NCI-H187 (cell line): ENCODE results near the gene NEIL3.
"Not testable (repeated sequence)": the region's sequence is repeated elsewhere in the genome, so short reads cannot be mapped to it uniquely, and the experiment has no call there.

Experiments used
- DNase-seq, 2 experiments: peaks; one replicate each; lab custom pipeline; 2025; lab: John Stamatoyannopoulos, UW

The NEIL3 gene

GRCh38 chr4:177302371-177303100, 7.1 kb upstream of the NEIL3 start:
- no peak for DNase-seq

DNA sequence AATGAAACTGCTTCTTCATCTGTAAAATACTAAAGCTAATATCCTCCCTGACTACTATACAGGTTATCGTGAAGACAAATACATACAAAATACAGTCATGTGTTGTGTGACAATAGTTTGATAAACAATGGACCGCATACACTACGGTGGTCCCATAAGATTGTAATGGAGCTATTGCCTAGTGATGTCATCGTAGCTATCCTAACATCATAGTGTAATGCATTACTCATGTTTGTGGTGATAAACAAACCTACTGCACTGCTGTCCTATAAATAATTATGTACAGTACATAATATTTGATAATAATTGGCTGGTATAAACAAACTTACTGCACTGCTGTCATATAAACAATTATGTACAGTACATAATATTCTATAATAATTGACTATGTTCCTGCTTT, 5.6 kb upstream of the NEIL3 start:
- no peak for DNase-seq

- not testable (repeated sequence) for DNase-seq
These were observed 4.8 kb upstream of the NEIL3 start for GRCh38 chr4:177304864-177305263.

DNA sequence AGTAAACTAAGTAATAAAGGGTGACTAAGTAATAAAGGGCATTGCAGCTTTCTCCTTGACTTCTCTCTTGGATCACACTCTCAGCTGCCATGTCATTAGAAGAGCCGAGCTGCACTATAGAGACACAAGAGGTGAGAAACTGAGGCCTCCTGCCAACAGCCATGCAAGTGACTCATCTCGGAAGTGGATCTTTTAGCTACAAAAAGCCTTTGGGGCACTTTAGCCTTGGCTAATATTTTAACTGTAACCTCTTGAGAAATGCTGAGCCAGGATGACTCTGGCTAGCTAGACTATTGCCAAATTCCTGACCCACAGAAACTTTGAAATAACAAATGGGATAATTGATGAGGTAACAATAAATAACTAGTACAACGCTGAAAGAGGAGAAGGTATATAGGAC, 1.5 kb upstream of the NEIL3 start:
- DNase-seq, result no peak

DNA sequence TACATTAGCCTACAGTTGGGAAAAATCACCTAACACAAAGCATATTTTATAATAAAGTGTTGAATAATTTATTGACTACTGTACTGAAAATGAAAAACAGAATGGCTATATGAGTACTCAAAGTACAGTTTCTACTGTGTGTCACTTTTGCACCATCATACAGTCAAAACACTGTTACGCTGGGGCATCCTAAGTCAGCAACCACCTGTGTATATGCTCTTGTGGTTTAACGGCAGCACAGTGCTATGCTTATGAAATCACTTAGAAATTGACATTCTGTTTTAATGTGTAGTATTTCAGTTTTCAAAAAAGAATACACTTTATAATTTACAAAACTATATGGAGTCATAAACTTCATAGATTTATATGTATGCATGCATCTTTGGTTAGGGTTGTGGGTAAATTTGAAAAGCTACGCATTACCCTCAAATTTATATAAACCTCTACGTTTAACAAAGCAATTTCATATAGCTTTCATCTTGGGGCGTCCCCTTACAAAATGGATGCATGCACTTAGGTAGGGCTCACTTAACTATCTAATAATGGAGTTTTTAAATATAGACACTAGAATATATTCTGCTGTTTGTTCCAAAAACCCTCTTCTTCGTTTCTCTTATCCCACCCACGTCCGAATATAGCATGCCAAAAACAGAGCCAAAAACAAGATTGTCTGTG, 690 bp upstream of the NEIL3 start:
- no peak for DNase-seq

DNA sequence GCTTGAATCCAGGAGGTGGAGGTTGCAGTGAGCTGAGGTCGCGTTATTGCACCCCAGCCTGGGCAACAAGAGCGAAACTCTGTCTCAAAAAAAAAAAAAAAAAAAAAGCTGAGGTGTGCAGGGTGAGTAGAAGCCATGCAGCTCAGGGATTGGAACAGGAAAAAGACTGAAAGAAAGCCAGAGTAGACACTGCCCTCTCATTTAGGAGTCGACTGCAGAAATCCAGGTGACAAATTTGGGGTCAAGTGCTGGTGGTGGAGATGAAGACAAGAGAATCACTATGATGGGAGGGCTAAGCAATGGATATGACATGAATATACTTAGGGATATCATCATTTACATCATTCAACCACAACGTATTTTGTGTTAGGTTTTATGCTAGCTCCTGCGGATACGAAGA, 1.9 kb downstream of the NEIL3 start:
- DNase-seq, result no peak

GRCh38 chr4:177313263-177313662, 3.6 kb downstream of the NEIL3 start:
- no peak for DNase-seq

DNA sequence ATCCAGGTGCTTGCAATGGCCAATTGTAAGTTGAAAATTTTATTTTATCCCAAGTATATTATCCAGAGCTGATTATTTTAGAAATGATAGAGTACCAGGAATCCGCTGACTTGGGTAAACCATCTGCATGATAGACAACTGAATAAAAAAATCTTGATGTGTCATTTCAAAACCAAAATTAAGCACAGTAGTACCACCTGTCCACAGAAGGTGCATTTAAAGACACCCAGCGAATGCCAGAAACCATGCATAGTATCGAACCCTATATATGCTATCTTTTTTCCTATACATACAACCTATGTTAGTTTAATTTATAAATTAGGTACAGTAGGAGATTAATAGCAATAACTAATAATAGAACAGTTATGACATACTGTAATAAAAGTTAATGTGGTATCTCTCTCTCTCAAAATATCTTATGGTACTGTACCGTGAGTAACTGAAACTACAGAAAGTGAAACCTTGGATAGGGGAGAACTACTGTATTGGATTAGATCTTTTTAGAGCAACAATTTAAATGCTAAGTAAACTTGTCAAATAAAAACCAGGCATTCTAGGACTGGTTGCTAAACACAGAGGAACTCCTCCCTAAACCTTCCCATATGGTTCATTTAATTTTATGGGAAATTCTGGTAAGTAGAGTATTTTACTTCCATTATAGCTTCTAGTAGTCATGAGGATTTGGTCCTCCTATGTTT, 6.2 kb downstream of the NEIL3 start:
- DNase-seq, result no peak

- DNase-seq, result no peak
These were observed 11.0 kb downstream of the NEIL3 start for GRCh38 chr4:177320721-177321120.

DNA sequence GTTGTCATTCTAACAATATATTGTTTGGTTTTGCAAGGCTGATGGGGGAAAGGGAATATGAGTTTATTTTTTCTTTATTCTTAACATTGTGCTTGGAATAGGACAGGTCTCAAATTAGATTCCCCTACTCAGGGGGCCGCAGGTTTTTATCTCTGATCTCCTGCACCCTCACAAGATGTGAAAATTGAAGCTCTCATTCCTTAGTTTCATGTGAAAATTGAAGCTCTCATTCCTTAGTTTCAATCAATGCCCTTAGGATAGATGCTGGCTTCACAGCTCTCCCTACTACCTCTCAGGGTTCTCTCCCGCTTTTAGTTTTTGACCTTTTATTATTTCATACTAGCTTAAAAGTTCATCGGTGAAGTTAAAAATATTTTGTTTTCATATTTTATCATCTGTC, 12.0 kb downstream of the NEIL3 start:
- no peak for DNase-seq

DNA sequence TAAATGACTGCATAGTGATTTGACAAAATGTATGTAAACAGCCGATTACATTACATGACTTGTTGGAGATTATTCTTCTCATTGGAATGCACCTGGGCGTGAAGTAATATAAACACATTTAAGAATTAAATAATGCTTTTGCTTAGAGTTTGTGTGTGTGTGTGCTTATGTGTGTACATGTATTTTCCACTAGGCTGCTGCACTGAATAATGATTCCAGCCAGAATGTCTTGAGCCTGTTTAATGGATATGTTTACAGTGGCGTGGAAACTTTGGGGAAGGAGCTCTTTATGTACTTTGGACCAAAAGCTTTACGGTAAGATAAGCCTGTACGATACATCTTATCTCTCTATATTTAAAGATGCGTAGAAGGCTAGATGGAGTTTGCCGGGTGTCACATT, 12.6 kb downstream of the NEIL3 start:
- DNase-seq, result no peak

DNA sequence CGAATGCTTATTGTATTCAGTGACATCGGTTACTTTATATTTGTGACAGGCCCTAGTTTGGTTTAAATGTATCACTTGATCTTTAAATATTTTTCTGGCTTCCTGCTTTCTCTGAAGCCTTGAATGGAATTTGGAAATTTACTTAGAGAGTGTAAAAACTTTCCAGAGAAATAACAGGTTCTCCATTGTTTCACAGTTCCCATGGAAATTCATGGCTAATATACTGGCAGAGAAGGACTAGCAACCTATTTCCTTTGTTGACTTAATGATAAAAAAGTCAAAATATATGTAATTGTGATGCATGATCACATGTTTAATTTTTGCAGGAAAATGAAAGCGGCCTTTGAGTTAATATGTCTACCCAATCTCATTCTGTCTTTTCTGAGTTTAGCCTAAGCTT, 13.2 kb downstream of the NEIL3 start:
- no peak for DNase-seq

DNA sequence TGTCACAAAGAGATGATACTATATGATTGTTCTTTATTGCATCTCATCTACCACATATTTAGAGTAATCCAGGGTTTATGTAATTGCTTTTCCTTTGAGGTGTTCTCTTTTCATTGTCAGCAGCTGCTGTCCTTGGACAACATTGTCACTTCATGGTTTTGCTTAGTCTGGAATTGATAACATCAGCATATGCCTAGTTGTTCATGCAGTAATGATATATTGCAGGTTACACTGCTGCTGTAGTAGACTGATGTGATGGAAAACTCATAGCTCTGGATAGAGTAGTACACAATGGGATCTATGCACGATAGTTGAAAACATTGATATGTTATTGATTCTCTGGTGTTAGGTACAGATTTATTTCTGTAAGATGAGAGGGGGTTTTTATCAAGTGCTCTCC, 13.7 kb downstream of the NEIL3 start:
- DNase-seq, result no peak

DNA sequence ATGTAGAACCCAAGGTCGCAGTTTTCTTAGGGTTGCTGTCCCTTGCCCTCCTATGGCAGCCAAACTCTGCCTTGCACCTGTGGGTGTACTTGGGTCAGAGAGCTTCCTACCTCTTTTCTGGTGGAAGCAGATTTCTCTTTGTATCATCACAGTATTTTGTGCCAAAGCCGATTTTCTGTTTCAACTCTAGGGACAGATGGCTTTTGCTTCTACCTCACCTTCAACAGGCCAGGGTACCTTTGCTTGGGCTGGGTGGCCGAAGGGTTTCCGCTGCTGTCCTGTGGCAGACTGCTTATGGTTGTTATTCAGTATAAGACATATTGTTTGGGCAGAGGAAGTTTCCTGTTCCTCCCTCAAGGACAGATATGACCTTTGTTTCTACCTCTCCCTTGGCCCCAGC, 22.4 kb downstream of the NEIL3 start:
- DNase-seq, result no peak

DNA sequence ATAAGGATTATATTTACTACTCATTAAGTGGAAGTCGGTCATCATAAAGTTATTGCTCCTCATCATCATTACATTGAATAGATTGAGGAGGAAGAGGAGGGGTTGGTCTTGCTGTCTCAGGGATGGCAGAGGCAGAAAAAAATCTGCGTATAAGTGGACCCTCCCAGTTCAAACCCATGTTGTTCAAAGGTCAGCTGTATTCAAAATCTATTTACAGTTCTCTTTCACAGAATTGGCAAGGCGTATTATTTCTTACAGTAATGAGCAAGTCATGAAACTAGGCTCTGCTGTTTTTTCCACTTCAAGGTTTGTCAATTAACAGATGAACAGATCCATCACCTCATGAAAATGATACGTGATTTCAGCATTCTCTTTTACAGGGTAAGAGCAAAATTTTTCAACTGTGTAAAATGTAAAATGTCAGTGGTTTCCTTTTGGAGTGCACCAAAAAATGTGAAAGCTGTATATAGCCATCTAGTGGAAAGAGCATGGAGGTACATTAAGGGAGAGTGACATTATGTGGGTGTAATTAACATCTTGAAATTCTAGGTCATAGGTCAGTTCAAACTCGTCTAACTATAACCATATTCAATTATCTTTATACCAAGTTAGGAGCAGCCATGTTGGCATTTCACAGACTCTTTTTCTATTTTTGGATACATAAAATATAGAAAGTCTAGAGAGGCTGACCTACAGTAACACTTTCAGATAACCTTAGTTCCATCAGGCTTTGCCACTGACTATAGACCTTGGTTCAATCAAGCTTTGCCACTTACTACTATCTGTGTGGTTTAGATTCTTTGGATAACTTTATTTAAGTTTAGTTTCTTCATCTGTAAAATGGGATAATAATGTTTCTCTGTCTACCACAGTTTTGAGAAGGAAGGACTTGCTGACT, 30.1 kb downstream of the NEIL3 start:
- DNase-seq, result no peak

DNA sequence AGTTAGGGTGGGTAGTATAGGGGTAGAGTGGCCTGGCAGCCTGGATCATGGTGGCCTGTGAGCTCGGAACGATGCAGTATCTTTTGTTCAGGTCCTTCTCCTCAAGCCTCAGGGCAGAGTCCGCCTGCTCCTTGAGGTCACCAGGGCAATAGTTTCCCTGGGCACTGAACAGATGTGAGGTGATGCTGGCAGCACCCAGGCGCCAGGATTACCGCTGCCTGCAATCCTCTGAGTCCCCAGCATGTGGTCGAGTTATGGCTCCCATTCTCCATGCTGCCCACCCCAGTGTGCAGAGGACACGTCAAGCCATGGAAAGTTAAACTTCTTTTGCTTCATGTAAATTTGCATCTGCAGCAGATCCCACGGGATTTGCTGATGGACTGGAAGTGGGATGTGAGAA, 38.7 kb downstream of the NEIL3 start:
- no peak for DNase-seq

DNA sequence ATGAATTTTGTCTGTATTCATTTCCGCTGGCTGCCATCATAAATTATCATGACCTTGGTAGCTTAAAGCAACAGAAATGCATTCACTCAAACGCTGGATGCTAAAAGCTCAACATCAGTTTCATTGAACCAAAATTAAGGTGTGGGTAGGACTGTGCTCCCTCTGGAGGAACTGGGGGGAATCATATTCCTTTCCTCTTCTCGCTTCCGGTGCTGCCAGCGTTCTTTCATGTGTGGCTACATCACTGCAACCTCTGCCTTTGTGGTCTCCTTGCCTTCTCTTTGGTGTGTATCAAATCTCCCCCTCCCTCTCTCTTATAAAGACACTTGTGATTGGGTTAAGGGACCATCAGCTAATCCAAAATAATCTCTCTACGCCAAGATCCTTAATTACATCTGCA, 39.5 kb downstream of the NEIL3 start:
- DNase-seq, result no peak

- DNase-seq, result no peak
These were observed 42.1 kb downstream of the NEIL3 start for GRCh38 chr4:177351622-177352244.

DNA sequence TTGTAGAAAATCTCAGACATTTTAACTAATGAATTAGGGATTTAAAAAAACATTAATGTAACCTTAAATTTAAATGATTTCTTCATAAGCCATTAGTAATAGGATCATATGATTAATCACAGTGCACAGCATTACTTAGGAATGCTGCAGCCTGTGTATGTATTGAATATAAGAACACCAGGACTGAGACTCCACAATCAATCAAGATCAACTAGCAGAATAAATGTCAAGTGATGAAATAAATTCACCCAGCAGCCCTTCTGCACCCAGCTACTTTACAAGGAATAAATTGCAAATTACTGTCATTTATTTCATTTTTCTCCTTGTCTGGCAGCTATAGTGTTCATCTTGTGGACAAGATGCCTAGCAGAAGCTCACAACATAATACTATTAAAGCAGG, 46.5 kb downstream of the NEIL3 start:
- no peak for DNase-seq

- no peak for DNase-seq
These were observed 47.2 kb downstream of the NEIL3 start for GRCh38 chr4:177356921-177357320.

DNA sequence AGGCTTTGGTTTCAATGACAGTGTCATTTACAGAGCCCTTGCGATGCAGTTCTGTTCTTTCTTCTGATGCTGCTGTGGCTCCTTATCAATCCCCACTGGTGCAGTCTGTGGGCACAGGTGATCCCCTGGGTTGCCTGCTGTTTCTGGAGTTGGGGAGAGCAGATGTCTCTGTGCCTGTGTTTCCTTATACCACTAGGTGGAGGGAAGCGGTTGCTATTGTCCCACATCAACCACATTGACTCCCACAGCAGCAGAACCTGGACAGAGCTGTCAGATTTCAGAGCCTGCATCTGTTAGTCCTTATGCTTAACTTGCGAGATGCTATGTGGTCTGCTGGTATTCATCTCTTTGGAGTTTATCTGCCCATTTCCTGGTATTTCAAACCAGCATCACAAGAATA, 57.7 kb downstream of the NEIL3 start:
- no peak for DNase-seq

DNA sequence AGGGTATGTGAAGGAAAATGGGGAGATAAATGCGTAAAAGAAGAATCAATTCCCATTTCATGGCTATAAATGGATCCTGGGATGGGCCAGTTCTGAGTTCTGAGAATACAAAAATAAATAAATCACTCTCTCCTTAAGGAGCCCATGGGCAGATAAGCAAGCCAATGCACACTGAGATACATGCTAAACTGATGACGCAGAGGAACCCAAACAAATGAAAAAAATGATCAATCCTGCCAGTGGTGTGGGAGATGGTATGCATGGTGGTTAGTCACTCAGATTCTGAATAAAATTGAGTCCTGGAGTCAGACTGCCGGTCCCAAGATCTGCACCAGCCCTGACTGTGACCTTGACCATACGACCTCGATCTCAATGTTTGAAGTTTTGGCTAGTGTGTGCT, 59.7 kb downstream of the NEIL3 start:
- no peak for DNase-seq
